HCT116 (cell line): ENCODE measurements around the gene SHISA8. TPM values are rescaled to one million over a fixed set of nuclear protein-coding genes. Genes with fewer than 3 reads are reported as not detected.

ENCODE experiments used
- ATAC-seq: fragments of 200-7000 bp; cut with Tn5 transposase; 2 replicates; pipeline ENCODE4 v1.9.1; 2020; ENCODE audit warnings: mild to moderate bottlenecking, moderate library complexity
- BruUV-seq: library from RNA; stranded (reverse); fragments of 400-500 nt; replicated peaks from 2 replicates; lab custom pipeline; 2021; lab: Mats Ljungman, UMichigan
- CTCF ChIA-PET: fragments of 300-600 bp; sonication (Branson Sonifier 250); formaldehyde crosslinking; loops from one replicate; lab custom pipeline; 2021; ENCODE audit warnings: antibody characterized with exemption; lab: Charles Lee
- POLR2A ChIA-PET: fragments of 300-600, 350-600 bp; sonication (Branson Sonifier 250); formaldehyde crosslinking; loops from one replicate; lab custom pipeline; 2021; ENCODE audit warnings: antibody characterized with exemption; lab: Charles Lee
- RAD21 ChIA-PET, 2 experiments: fragments of 300-600 bp; sonication (Branson Sonifier 250); formaldehyde crosslinking; loops; one replicate each; lab custom pipeline; 2023; ENCODE audit warnings: low total read pairs in 2 of 2; ENCODE audit not compliant: uncharacterized antibody in 2 of 2, unreplicated experiment in 2 of 2, low non-redundant PET in 1 of 2; lab: Charles Lee
- DNase-seq: peaks from one replicate; pipeline ENCODE4 v3.0.0-alpha.2; 2010; ENCODE audit warnings: low read depth, low spot score
- H2AFZ ChIP-seq: fragments of 200-600 bp; shearing (Covaris generic), sonication (generic); 2 replicates; pipeline ENCODE4 v1.6.1; 2017; ENCODE audit warnings: low read depth, mixed run types, mixed read lengths, antibody characterized with exemption, low read length; ENCODE audit not compliant: poor library complexity, severe bottlenecking
- H3K27ac ChIP-seq: 2 replicates; pipeline ENCODE4 v1.5.1; 2012; ENCODE audit warnings: low read depth, low read length
- H3K27me3 ChIP-seq: fragments of 200-600 bp; sonication (generic); 2 replicates; pipeline ENCODE4 v1.6.1; 2016; ENCODE audit warnings: mixed run types, low read length, mixed read lengths; ENCODE audit not compliant: insufficient read depth
- H3K36me3 ChIP-seq, 2 experiments: fragments of 200-500 bp in 1 of 2; fragments of 200-600 bp in 1 of 2; sonication (Bioruptor generic) in 1 of 2; sonication (generic) in 1 of 2; 2 replicates each; pipeline versions ENCODE4 v1.5.1 to v1.6.1; 2014 to 2016; ENCODE audit warnings: low read length in 2 of 2, inconsistent platforms in 1 of 2, mixed read lengths in 1 of 2, mixed run types in 1 of 2; ENCODE audit not compliant: insufficient read depth in 2 of 2, control insufficient read depth in 1 of 2
- H3K4me1 ChIP-seq, 2 experiments: fragments of 200-600 bp in 1 of 2; sonication (generic) in 1 of 2; 2 replicates each; pipeline versions ENCODE4 v1.5.1 to v1.6.1; 2012 to 2017; ENCODE audit warnings: low read length in 2 of 2, inconsistent platforms in 1 of 2, mild to moderate bottlenecking in 1 of 2, mixed read lengths in 1 of 2, mixed run types in 1 of 2, moderate library complexity in 1 of 2; ENCODE audit not compliant: insufficient read depth in 2 of 2, control insufficient read depth in 1 of 2
- H3K4me2 ChIP-seq: fragments of 200-600 bp; sonication (generic); 2 replicates; pipeline ENCODE4 v1.6.1; 2017; ENCODE audit warnings: mixed run types, low read length, mixed read lengths
- H3K4me3 ChIP-seq, 2 experiments: fragments of 200-600 bp in 1 of 2; sonication (generic) in 1 of 2; replicated peaks in 1 of 2; 2 replicates each; pipeline ENCODE4 v1.5.1; 2011 to 2016; ENCODE audit warnings: low read length in 2 of 2, control low read depth in 1 of 2, low read depth in 1 of 2, mild to moderate bottlenecking in 1 of 2, mixed read lengths in 1 of 2, mixed run types in 1 of 2
- H3K79me2 ChIP-seq: fragments of 200-600 bp; sonication (generic); 2 replicates; pipeline ENCODE4 v1.6.1; 2017; ENCODE audit warnings: mild to moderate bottlenecking, mixed run types, low read length, moderate library complexity, mixed read lengths; ENCODE audit not compliant: insufficient read depth
- H3K9ac ChIP-seq: fragments of 200-600 bp; sonication (generic); 2 replicates; pipeline ENCODE4 v1.6.1; 2016; ENCODE audit warnings: low read length, mixed read lengths
- H3K9me2 ChIP-seq: fragments of 200-600 bp; sonication (generic), shearing (Covaris generic); 2 replicates; pipeline ENCODE4 v1.6.1; 2017; ENCODE audit warnings: mixed run types, mild to moderate bottlenecking, moderate library complexity; ENCODE audit not compliant: insufficient read depth
- H3K9me3 ChIP-seq, 2 experiments: fragments of 200-500 bp in 1 of 2; fragments of 200-600 bp in 1 of 2; sonication (Bioruptor generic) in 1 of 2; sonication (generic) in 1 of 2; 2 replicates each; pipeline ENCODE4 v1.6.1; 2014 to 2017; ENCODE audit warnings: low read length in 2 of 2, mixed read lengths in 2 of 2, inconsistent platforms in 1 of 2, low read depth in 1 of 2, mild to moderate bottlenecking in 1 of 2, mixed run types in 1 of 2, moderate library complexity in 1 of 2; ENCODE audit not compliant: control insufficient read depth in 1 of 2, insufficient read depth in 1 of 2
- H4K20me1 ChIP-seq: fragments of 200-600 bp; sonication (generic), shearing (Covaris generic); 2 replicates; pipeline ENCODE4 v1.6.1; 2017; ENCODE audit warnings: mixed run types, mild to moderate bottlenecking, moderate library complexity; ENCODE audit not compliant: insufficient read depth
- CBX3 ChIP-seq: IDR thresholded peaks from 2 replicates; pipeline ENCODE4 v1.6.1; 2012; ENCODE audit warnings: low read depth
- CEBPB ChIP-seq: IDR thresholded peaks from 2 replicates; pipeline ENCODE4 v1.6.1; 2012; ENCODE audit warnings: low read depth
- EGR1 ChIP-seq: IDR thresholded peaks from 2 replicates; pipeline ENCODE4 v1.6.1; 2012; ENCODE audit warnings: low read depth
- ELF1 ChIP-seq: IDR thresholded peaks from 2 replicates; pipeline ENCODE4 v1.6.1; 2012; ENCODE audit warnings: low read depth, borderline replicate concordance
- EZH2 ChIP-seq: fragments of 200-600 bp; sonication (generic); IDR thresholded peaks from 2 replicates; pipeline ENCODE4 v1.6.1; 2017; ENCODE audit warnings: antibody characterized with exemption, mixed run types
- EZH2phosphoT487 ChIP-seq: fragments of 200-600 bp; IDR thresholded peaks from 2 replicates; pipeline ENCODE4 v1.6.1; 2018; ENCODE audit warnings: antibody characterized with exemption, borderline replicate concordance
- JUND ChIP-seq: IDR thresholded peaks from 2 replicates; pipeline ENCODE4 v1.6.1; 2012
- POLR2A ChIP-seq: IDR thresholded peaks from 2 replicates; pipeline ENCODE4 v1.7.0; 2011; ENCODE audit warnings: borderline replicate concordance; ENCODE audit not compliant: insufficient read depth, insufficient read length; ENCODE audit errors: extremely low read depth
- POLR2AphosphoS5 ChIP-seq: IDR thresholded peaks from 2 replicates; pipeline ENCODE4 v1.6.1; 2011; ENCODE audit warnings: mild to moderate bottlenecking, low read depth, low read length, moderate library complexity
- RAD21 ChIP-seq: IDR thresholded peaks from 2 replicates; pipeline ENCODE4 v1.6.1; 2012; ENCODE audit warnings: low read depth, mild to moderate bottlenecking
- SIN3A ChIP-seq: IDR thresholded peaks from 2 replicates; pipeline ENCODE4 v1.6.1; 2012; ENCODE audit warnings: low read depth
- SRF ChIP-seq: IDR thresholded peaks from 2 replicates; pipeline ENCODE4 v1.6.1; 2012; ENCODE audit warnings: low read depth
- TCF7L2 ChIP-seq: IDR thresholded peaks from 2 replicates; pipeline ENCODE4 v1.7.0; 2011; ENCODE audit warnings: borderline replicate concordance, inconsistent platforms; ENCODE audit not compliant: insufficient read depth, insufficient read length; ENCODE audit errors: extremely low read depth
- YY1 ChIP-seq: IDR thresholded peaks from 2 replicates; pipeline ENCODE4 v1.6.1; 2011; ENCODE audit warnings: low read length, low read depth, moderate library complexity, mild to moderate bottlenecking; ENCODE audit not compliant: insufficient replicate concordance; ENCODE audit errors: extremely low read depth
- ZFX ChIP-seq: fragments of 450-650 bp; IDR thresholded peaks from 2 replicates; pipeline ENCODE4 v1.6.1; 2017
- ZNF274 ChIP-seq: fragments of 200-500 bp; sonication (Bioruptor generic); IDR thresholded peaks from 2 replicates; pipeline ENCODE4 v1.6.1; 2014; ENCODE audit warnings: mild to moderate bottlenecking, low read depth, low read length, inconsistent platforms
- intact Hi-C: fragments of 100-400 bp; cut with micrococcal nuclease; formaldehyde crosslinking; loops from 2 replicates; pipeline ENCODE4 v1.10.0; 2022
- total RNA-seq: library from RNA; stranded (reverse); gene quantifications from one replicate; pipeline ENCODE4 v1.2.1, GENCODE V29; 2021; ENCODE audit not compliant: unreplicated experiment
- TF ChIP-seq, protein P1 (sequence below), 3 experiments: fragments of 200-600 bp in 1 of 3; sonication (generic) in 1 of 3; IDR thresholded peaks in 2 of 3; conservative IDR thresholded peaks in 1 of 3; 2 replicates each; pipeline ENCODE4 v1.5.1; 2012 to 2017; ENCODE audit warnings: low read depth in 2 of 3, low read length in 2 of 3, antibody characterized with exemption in 1 of 3, borderline replicate concordance in 1 of 3, control low read depth in 1 of 3, mild to moderate bottlenecking in 1 of 3, mixed read lengths in 1 of 3, mixed run types in 1 of 3, moderate library complexity in 1 of 3; ENCODE audit not compliant: insufficient read depth in 1 of 3
- TF ChIP-seq, protein P2 (sequence below): IDR thresholded peaks from 2 replicates; pipeline ENCODE4 v1.6.1; 2012
- TF ChIP-seq, protein P3 (sequence below): IDR thresholded peaks from 2 replicates; pipeline ENCODE4 v1.6.1; 2012

SHISA8 gene
- total RNA-seq, 1 experiment from 2014 or later, result 13.9 TPM

DNA sequence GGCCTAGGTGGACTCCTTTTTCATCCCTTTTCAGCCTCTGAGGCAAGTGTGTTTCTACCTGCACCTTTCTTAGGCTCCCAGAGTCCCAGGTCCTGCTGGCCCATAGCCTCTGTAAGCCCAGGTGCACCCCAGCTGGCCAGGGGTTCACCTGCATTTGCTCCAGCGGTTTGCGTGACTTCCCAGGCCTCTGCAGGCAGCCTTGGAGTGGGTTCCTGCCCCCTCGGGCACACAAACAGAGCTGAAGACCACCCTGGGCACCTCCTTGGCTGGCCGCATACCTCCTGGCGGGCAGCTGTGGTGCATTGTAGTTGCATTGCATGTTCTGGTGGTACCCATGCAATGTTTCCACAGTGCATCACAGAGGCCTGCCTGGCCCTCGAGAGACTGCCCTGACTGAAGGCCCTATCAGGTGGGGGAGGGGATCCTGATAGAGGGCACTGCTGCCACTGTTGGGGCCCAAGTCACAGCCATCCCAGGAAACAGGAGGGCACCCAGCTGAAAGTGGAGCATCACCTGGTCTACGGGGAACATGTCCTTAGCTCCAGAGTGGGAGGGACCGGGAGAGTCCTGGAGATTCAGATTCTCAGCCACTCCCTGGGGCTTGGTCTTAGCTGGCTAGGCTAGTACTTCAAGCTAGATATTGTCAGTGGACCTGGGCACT, 14.1 kb downstream of the SHISA8 start:
- Histone ChIP-seq H3K27me3 (no peaks in the 10 kb centered on the region), H3K36me3 (peaks cover 23 to 37% of the 10 kb centered on the region in 2 experiments), H3K4me3 (no peak overlapping the region), H3K79me2 (no peaks in the 10 kb centered on the region), H2AFZ (no peak overlapping the region), H3K4me1 (no peaks in the 10 kb centered on the region), H3K4me2 (no peak overlapping the region), H3K9me3 (no peaks in the 10 kb centered on the region), H4K20me1 (no peaks in the 10 kb centered on the region), H3K9me2 (no peaks in the 10 kb centered on the region), H3K9ac (no peak overlapping the region), H3K27ac (no peak overlapping the region)
- CTCF ChIA-PET, result no interaction called here
- RAD21 ChIA-PET, result no interaction called here
- TF ChIP-seq YY1 (no peak), POLR2AphosphoS5 (no peak), ELF1 (no peak), EZH2phosphoT487 (no peak), CBX3 (no peak), EGR1 (no peak), CEBPB (no peak)
- no TSS peak for BruUV-seq
- POLR2A ChIA-PET, result no interaction called here
- no peak for DNase-seq
- intact Hi-C loops, result no loop called here
- ATAC-seq, result no peak

DNA sequence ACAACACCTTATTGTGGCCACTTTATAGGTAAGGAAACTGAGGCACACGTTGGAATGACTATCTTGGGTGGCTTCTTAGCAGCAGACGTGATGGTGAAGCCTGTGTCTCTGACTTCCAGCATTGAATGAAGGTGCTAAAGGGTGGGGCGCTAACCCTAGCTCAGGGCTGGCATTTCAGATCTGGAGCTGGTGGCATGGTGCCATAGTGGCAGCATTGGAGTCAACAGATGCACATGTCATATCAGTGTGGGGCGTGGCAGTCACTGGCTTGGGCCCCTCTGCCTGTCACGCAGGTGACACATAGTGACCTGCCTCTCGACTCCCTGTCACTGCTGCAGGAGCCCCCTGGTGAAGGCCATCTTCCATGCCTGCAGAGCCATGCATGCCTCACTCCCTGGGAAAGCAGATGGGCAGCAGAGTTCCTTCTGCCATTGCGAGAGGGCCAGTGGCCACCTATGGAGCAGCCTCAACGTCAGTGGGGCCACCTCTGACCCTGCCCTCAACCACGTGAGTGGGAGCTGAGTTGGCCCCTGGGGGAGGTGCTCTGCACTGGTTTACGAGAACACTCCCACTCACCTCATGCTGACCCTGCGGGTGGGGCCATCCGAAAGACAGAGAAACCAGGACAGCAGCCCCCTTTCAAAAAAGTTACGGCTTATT, 14.8 kb downstream of the SHISA8 start:
- H3K4me1 ChIP-seq, result no peaks in the 10 kb centered on the region
- no peaks in the 10 kb centered on the region for H3K9me3 ChIP-seq
- no peak overlapping the region for H2AFZ ChIP-seq
- CTCF ChIA-PET, result no interaction called here
- RAD21 ChIA-PET, result no interaction called here
- no peaks in the 10 kb centered on the region for H3K79me2 ChIP-seq
- no peaks in the 10 kb centered on the region for H3K27me3 ChIP-seq
- H3K36me3 ChIP-seq, result peaks cover 23 to 37% of the 10 kb centered on the region in 2 experiments
- DNase-seq, result no peak
- H4K20me1 ChIP-seq, result no peaks in the 10 kb centered on the region
- no peak overlapping the region for H3K4me2 ChIP-seq
- no TSS peak for BruUV-seq
- intact Hi-C loops, result no loop called here
- H3K9me2 ChIP-seq, result no peaks in the 10 kb centered on the region
- ATAC-seq, result no peak
- POLR2A ChIA-PET, result no interaction called here
- TF ChIP-seq, protein P1, sequence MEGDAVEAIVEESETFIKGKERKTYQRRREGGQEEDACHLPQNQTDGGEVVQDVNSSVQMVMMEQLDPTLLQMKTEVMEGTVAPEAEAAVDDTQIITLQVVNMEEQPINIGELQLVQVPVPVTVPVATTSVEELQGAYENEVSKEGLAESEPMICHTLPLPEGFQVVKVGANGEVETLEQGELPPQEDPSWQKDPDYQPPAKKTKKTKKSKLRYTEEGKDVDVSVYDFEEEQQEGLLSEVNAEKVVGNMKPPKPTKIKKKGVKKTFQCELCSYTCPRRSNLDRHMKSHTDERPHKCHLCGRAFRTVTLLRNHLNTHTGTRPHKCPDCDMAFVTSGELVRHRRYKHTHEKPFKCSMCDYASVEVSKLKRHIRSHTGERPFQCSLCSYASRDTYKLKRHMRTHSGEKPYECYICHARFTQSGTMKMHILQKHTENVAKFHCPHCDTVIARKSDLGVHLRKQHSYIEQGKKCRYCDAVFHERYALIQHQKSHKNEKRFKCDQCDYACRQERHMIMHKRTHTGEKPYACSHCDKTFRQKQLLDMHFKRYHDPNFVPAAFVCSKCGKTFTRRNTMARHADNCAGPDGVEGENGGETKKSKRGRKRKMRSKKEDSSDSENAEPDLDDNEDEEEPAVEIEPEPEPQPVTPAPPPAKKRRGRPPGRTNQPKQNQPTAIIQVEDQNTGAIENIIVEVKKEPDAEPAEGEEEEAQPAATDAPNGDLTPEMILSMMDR (IDR thresholded peaks at IDR 0.05 in 2 of 3, conservative IDR thresholded peaks at IDR 0.05 in 1 of 3; ENCODE audit: borderline replicate concordance in 1 of 3, insufficient read depth in 1 of 3, low read depth in 2 of 3, low read length in 2 of 3), result no peak
- TF ChIP-seq ZNF274 (no peak), SRF (no peak), CEBPB (no peak), EGR1 (no peak), YY1 (no peak), POLR2A (no peak), TCF7L2 (no peak), RAD21 (no peak), JUND (no peak), ELF1 (no peak), POLR2AphosphoS5 (no peak), ZFX (no peak), EZH2phosphoT487 (no peak), SIN3A (no peak), EZH2 (no peak)
- TF ChIP-seq, protein P2, sequence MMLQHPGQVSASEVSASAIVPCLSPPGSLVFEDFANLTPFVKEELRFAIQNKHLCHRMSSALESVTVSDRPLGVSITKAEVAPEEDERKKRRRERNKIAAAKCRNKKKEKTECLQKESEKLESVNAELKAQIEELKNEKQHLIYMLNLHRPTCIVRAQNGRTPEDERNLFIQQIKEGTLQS, result no peak
- TF ChIP-seq, protein P3, sequence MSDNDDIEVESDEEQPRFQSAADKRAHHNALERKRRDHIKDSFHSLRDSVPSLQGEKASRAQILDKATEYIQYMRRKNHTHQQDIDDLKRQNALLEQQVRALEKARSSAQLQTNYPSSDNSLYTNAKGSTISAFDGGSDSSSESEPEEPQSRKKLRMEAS, result no peak
- TF ChIP-seq, all 23 proteins: peak for 0
- no peak overlapping the region for H3K27ac ChIP-seq
- H3K9ac ChIP-seq, result no peak overlapping the region
- no peak overlapping the region for H3K4me3 ChIP-seq
